ENCODE measurements around the gene IGF1R. TPM values are rescaled to one million over a fixed set of nuclear protein-coding genes. Genes with fewer than 3 reads are reported as not detected.

The IGF1R gene
- total and polyA plus RNA-seq, 2 of the 8 experiments (the other 6 are each of a cell fraction or from before 2014, with no cell fraction given) = 32.9 to 109 TPM

DNA sequence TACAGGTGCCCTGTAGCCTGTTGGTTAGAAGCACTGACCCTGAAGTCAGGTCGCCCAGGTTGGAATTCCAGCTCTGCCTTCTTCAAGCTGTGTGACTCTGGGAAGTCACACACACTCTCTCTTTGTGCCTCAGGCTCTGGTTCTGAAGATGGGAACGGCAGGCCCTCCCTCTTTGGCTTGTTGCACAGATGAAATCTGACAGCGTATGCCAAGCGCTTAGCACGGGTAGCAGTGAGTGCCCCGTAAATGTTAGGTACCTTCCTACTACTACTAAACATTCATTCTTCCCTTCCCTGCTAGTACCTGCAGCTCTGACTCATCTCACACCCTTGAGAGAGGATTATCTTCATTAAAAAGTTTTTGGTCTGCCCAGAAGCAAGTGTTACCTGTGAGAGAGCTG lies 220.2 kb downstream of the IGF1R start (continued):
- TF ChIP-seq CHD7 (IDR thresholded peaks at IDR 0.05; ENCODE audit: insufficient replicate concordance, low read length) = no peak
- no peak for TF ChIP-seq HDAC6 (IDR thresholded peaks at IDR 0.05; ENCODE audit: low read depth, low read length)
- TF ChIP-seq NRF1 (IDR thresholded peaks at IDR 0.05; ENCODE audit: low read depth, low read length) = no peak
- TF ChIP-seq ATF3 (IDR thresholded peaks at IDR 0.05; ENCODE audit: insufficient read depth, low read depth, low read length) = no peak
- TF ChIP-seq, protein P1, sequence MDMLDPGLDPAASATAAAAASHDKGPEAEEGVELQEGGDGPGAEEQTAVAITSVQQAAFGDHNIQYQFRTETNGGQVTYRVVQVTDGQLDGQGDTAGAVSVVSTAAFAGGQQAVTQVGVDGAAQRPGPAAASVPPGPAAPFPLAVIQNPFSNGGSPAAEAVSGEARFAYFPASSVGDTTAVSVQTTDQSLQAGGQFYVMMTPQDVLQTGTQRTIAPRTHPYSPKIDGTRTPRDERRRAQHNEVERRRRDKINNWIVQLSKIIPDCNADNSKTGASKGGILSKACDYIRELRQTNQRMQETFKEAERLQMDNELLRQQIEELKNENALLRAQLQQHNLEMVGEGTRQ (IDR thresholded peaks at IDR 0.05; ENCODE audit: low read length) = no peak
- no peak for TF ChIP-seq CBX5 (IDR thresholded peaks at IDR 0.05; ENCODE audit: low read depth, low read length)
- no peak for TF ChIP-seq EGR1 (IDR thresholded peaks at IDR 0.05; ENCODE audit: borderline replicate concordance, low read depth, low read length)
- TF ChIP-seq TBP (IDR thresholded peaks at IDR 0.05; ENCODE audit: low read depth, low read length) = no peak
- TF ChIP-seq POU5F1 (IDR thresholded peaks at IDR 0.05; ENCODE audit: low read depth, low read length) = no peak
- TF ChIP-seq CBX8 (IDR thresholded peaks at IDR 0.05; ENCODE audit: borderline replicate concordance, low read depth, low read length) = no peak
